SU-DHL-6 (cell line): ENCODE results near the gene TIAM2.

Source experiments
- EZH2phosphoT487 ChIP-seq: fragments of 200-600 bp; sonication (generic), shearing (Covaris generic); conservative IDR thresholded peaks from 2 replicates; pipeline ENCODE4 v1.6.1; 2018; ENCODE audit warnings: mild to moderate bottlenecking, antibody characterized with exemption, low read length, moderate library complexity, mixed read lengths
- TF ChIP-seq, protein P1 (sequence below): fragments of 200-600 bp; sonication (generic); IDR thresholded peaks from one replicate; pipeline ENCODE4 v1.5.1; 2017; ENCODE audit warnings: antibody characterized with exemption, mild to moderate bottlenecking, low read length, moderate library complexity; ENCODE audit not compliant: insufficient read depth, poor library complexity, severe bottlenecking

DNA sequence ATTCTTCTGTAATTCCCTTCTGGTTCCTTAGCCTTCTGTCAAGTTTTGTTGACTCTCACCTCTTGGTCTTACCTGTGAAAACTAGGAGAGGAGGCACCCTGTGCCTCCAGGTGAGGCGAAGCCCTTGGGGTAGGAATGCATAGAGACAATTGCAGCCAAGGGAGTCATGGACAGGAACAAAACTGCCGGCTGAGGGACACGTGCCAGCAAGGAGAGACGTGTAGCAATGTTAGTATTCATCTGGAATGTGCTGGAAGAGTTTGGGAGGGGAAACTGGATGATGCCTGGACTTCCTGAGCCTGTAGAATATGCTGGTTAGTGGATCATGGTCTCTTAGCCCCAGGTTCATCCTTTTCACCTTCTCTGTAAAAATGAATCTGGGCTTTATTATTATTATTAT is 3.9 kb upstream of the TIAM2 start:
- TF ChIP-seq, protein P1, sequence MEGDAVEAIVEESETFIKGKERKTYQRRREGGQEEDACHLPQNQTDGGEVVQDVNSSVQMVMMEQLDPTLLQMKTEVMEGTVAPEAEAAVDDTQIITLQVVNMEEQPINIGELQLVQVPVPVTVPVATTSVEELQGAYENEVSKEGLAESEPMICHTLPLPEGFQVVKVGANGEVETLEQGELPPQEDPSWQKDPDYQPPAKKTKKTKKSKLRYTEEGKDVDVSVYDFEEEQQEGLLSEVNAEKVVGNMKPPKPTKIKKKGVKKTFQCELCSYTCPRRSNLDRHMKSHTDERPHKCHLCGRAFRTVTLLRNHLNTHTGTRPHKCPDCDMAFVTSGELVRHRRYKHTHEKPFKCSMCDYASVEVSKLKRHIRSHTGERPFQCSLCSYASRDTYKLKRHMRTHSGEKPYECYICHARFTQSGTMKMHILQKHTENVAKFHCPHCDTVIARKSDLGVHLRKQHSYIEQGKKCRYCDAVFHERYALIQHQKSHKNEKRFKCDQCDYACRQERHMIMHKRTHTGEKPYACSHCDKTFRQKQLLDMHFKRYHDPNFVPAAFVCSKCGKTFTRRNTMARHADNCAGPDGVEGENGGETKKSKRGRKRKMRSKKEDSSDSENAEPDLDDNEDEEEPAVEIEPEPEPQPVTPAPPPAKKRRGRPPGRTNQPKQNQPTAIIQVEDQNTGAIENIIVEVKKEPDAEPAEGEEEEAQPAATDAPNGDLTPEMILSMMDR, result no peak
- TF ChIP-seq EZH2phosphoT487, result no peak
